ENCODE results near the gene FIGN. TPM values are rescaled to one million over a fixed set of nuclear protein-coding genes. Genes with fewer than 3 reads are reported as not detected.
A peak's percentile ranks its signal among the peaks of the same experiment; 100 is the strongest.

Gene FIGN
- total and polyA plus RNA-seq, 8 donors, result 4.9 to 8.2 (median 6.4) TPM

DNA sequence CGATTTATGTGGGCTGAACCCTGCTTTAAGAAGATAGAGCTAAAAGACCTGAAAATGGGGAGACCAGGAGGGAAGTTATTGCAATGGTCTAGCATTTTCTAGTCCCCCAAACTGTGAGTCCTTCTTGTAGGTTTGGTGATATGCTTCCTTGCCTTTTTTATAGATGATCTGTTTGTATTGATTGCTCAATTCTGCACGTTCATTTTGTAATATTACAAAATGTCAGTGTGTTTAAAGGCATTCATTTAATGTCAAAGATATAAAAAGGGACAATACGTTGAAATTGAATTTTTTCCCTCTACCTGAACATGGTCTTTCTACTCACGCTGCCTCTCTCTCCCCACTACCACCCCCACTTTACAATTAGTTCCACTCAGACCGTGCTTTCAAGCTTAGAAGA lies 5.6 kb upstream of the FIGN start:
- no peaks in the 10 kb centered on the region for H3K4me1 ChIP-seq
- no peak overlapping the region for H3K27ac ChIP-seq
- no peaks in the 10 kb centered on the region for H3K9me3 ChIP-seq
- H3K36me3 ChIP-seq, result no peaks in the 10 kb centered on the region
- no peak for ATAC-seq
- no peak for DNase-seq
- intact Hi-C loops (cut with DNase I), result no loop called here
- H3K27me3 ChIP-seq, result peaks cover 9 to 18% of the 10 kb centered on the region in 2 donors
- H3K4me3 ChIP-seq, result no peak overlapping the region
- TF ChIP-seq, protein P1, sequence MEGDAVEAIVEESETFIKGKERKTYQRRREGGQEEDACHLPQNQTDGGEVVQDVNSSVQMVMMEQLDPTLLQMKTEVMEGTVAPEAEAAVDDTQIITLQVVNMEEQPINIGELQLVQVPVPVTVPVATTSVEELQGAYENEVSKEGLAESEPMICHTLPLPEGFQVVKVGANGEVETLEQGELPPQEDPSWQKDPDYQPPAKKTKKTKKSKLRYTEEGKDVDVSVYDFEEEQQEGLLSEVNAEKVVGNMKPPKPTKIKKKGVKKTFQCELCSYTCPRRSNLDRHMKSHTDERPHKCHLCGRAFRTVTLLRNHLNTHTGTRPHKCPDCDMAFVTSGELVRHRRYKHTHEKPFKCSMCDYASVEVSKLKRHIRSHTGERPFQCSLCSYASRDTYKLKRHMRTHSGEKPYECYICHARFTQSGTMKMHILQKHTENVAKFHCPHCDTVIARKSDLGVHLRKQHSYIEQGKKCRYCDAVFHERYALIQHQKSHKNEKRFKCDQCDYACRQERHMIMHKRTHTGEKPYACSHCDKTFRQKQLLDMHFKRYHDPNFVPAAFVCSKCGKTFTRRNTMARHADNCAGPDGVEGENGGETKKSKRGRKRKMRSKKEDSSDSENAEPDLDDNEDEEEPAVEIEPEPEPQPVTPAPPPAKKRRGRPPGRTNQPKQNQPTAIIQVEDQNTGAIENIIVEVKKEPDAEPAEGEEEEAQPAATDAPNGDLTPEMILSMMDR (IDR thresholded peaks at IDR 0.05), result no peak

DNA sequence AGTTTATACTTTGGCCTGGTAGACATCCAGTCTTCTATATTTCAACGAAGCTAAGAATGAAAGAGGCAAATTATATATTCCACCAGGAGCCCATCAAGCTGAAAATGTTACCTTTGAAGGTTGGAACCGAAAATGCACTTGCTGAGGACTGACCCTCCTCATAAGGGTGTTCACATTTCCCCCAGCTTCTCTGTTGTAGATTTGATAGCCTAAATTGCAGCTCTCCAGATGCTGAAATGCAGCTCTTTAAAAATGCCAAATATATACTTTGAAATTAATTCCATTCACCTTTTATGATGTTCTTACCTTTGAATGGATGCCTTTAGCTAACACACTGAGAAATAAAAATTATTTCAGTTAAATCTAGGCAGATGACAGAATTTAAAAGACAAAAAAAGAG lies 1.8 kb upstream of the FIGN start:
- H3K27ac ChIP-seq, result no peak overlapping the region
- intact Hi-C loops (cut with DNase I), result no loop called here
- no peaks in the 10 kb centered on the region for H3K9me3 ChIP-seq
- DNase-seq (no peak), ATAC-seq (no peak)
- H3K4me1 ChIP-seq, result no peaks in the 10 kb centered on the region
- TF ChIP-seq, protein P1 (IDR thresholded peaks at IDR 0.05), result no peak
- no peak overlapping the region for H3K4me3 ChIP-seq
- H3K36me3 ChIP-seq, result no peaks in the 10 kb centered on the region
- H3K27me3 ChIP-seq, result peaks cover 9 to 51% of the 10 kb centered on the region in 2 donors

DNA sequence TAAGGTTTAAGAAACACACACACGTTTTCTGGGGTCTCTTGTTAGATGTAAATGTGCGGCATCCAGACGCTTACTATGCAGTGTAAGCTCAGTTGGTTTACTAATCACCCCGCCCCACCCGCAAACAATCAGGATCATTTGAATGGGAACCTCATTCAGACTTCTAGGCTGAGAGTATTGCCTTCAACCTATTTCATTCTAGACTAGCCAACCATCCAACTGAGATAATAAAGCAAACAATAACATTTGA lies 1.3 kb upstream of the FIGN start:
- peak overlapping the region in 1 of 2 donors; percentile 40 for H3K4me3 ChIP-seq
- TF ChIP-seq, protein P1 (IDR thresholded peaks at IDR 0.05), result no peak

DNA sequence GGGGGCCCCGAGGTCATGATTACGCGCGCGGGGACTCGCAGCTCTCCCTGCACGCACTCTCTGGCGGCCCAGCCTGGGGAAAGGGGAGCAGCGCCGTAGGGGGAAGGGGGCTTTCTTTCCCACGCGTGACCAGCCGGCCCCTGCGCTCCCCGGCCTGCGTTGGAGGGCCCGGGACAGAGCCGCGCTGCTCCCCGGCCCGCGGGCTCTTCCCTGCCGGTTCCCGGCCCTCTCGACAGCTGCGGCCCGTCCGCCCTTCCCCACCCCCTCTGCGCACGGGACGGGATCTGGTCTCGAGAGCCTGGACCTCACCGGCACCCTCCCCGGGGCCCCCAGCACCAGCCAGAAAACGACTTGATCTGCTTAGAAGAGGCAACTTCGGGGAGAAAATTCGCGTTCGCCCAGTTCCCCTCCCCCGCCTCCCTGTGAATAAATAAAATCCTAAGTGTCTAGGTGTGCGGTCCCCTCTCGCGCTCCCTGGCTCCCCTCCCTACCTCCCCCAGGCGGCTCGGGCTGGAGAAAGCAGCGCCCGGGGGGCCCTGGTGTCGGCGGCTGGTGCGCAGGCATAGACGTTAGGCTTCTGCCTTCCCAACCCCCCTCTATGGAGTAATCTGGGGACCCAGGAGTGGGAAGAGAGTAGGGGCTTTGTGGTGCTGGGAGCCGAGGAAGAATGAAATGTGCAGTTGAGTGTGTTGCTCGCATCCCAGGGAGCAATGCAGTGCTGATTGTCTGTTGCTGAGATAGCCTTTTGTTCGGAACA lies 803 bp upstream of the FIGN start:
- H3K4me3 ChIP-seq, result peak overlapping the region; percentile 40 to 53
- H3K27me3 ChIP-seq, result peaks cover 9 to 51% of the 10 kb centered on the region in 2 donors
- intact Hi-C loops (cut with DNase I), result no loop called here
- H3K36me3 ChIP-seq, result no peaks in the 10 kb centered on the region
- H3K27ac ChIP-seq, result peak overlapping the region; percentile 77 to 88
- peak; percentile 55 for ATAC-seq
- DNase-seq, result peak in 2 of 4 donors; percentile 34 to 82
- H3K9me3 ChIP-seq, result no peaks in the 10 kb centered on the region
- H3K4me1 ChIP-seq, result no peaks in the 10 kb centered on the region
- TF ChIP-seq, protein P1 (IDR thresholded peaks at IDR 0.05), result no peak

More for the DNA sequence above, 1.3 kb upstream of the FIGN start:
- Histone ChIP-seq H3K27ac (no peak overlapping the region), H3K4me1 (no peaks in the 10 kb centered on the region), H3K36me3 (no peaks in the 10 kb centered on the region), H3K9me3 (no peaks in the 10 kb centered on the region), H3K27me3 (peaks cover 9 to 51% of the 10 kb centered on the region in 2 donors)
- DNase-seq (no peak), ATAC-seq (no peak)
- intact Hi-C loops (cut with DNase I), result no loop called here

DNA sequence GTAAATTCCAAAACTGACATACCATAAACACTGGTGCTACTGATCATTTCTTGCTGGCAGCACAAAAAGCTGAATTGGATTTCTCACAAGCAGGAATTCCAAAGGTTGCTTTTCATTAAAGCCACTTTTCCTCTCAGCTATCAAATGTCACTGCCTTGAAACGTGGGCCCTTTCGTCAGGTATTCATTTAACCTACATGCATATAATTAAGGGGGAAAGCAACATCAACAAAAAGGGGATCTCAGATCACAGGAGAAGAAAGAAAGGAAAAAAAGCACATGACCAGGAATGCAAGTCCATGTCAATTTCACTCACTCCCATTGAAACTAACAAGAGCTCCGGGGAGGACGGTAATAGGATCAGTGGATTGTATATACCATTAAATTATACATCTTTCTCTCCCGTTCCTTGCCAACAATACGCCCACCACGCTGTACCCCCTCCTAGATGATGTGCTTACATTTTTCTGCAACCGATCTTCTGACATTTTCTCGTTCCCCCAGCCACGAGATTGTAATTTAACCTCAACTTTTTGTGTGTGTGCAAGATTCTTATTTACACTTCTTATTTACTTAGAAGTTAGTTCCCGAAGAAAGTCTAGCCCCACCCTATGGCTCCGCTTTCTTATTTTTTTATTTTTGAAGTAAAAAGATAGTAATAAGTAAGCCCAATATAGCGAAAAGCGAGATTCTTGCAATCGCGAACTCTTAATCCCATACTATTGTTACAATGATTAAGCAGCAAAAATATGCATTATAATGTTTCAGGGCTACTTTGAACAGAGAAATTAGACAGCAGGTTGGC lies 725 bp downstream of the FIGN start:
- TF ChIP-seq, protein P1 (IDR thresholded peaks at IDR 0.05), result no peak
- Histone ChIP-seq H3K36me3 (no peaks in the 10 kb centered on the region), H3K27ac (peak overlapping the region; percentile 77 to 88), H3K27me3 (peaks cover 9 to 51% of the 10 kb centered on the region in 2 donors), H3K4me1 (no peaks in the 10 kb centered on the region), H3K4me3 (peak overlapping the region; percentile 40 to 53), H3K9me3 (no peaks in the 10 kb centered on the region)
- intact Hi-C loops (cut with DNase I), result no loop called here
- DNase-seq, result no peak
- peak; percentile 12 for ATAC-seq
